ENCODE measurements around the gene TBC1D22B.

DNA sequence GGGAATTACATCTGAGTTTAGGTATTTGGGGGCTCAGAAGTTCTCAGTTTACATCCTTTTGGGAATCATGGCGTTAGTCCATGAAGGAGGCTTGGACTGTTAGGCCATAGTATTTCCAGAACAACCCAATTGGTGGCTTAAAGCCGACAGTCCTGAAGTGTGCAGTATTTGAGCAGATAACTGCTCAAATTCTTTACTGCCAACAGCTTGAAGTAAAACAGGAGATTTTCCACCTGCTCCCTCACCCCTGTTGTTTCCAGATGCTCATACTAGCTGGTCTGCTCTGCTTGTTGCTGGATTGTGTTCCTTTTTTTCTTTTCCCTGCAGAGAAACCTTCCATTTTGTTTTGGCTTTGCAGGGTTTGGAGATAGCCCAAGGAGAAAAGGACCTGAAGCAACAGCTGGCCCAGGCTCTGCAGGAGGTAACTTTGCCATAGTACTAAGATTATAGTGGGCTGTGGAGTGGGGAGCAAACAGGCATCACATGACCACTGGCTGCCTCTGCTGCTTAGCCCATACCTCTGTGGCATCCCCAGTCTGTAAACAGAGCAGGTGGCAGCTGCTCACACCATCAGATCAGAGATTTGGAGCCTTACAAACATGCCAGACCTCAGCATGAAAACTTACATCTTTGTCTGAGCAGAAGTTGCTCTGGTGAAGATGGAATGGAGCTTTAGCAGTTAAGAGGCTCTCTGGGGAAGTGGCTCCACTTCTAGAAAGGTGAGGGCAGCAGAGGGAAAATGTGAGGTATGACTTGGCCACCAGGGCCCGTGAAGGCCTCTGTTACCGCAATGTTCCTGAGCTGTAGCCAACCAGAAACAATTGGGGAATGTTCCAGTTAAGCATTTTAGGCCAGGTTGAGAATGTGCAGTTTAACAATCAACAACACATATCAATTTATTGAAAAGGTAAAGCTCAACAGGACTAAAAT is 113.8 kb downstream of the TBC1D22B start:
- TF ChIP-seq, protein P1, sequence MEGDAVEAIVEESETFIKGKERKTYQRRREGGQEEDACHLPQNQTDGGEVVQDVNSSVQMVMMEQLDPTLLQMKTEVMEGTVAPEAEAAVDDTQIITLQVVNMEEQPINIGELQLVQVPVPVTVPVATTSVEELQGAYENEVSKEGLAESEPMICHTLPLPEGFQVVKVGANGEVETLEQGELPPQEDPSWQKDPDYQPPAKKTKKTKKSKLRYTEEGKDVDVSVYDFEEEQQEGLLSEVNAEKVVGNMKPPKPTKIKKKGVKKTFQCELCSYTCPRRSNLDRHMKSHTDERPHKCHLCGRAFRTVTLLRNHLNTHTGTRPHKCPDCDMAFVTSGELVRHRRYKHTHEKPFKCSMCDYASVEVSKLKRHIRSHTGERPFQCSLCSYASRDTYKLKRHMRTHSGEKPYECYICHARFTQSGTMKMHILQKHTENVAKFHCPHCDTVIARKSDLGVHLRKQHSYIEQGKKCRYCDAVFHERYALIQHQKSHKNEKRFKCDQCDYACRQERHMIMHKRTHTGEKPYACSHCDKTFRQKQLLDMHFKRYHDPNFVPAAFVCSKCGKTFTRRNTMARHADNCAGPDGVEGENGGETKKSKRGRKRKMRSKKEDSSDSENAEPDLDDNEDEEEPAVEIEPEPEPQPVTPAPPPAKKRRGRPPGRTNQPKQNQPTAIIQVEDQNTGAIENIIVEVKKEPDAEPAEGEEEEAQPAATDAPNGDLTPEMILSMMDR (IDR thresholded peaks at IDR 0.05) = no peak
- TF ChIP-seq POLR2A (IDR thresholded peaks at IDR 0.05) = no peak
